ENCODE data around the gene OTULIN.

Gene OTULIN

DNA sequence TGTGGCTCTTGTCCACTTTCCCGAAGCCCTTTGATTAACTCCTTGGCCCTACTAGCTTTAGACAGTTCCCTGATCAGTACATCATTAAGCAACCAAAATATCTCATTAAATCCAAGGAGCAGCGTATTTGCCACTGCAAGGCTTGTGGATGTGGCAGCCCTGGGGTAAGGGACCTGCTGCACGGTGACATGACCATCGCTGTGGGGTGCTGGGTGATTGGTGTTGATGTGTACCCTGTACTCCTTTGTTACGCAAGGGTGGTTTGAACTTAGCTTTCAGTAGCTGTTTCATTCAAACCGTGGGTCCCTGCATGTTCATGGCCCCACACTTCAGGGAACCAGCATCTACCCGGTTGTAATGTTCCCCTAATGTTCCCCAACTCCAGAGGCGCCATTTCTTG lies 41.0 kb downstream of the OTULIN start:
- Histone ChIP-seq H3K9me3 (ENCODE audit: severe bottlenecking) (no peaks in the 10 kb centered on the region), H3K4me3 (ENCODE audit: low read depth, low read length) (no peak overlapping the region), H3K27ac (no peak overlapping the region), H3K36me3 (peaks cover 70% of the 10 kb centered on the region), H3K27me3 (ENCODE audit: insufficient read depth, low read depth, severe bottlenecking) (no peaks in the 10 kb centered on the region)
- no peak for DNase-seq
- TF ChIP-seq, protein P1, sequence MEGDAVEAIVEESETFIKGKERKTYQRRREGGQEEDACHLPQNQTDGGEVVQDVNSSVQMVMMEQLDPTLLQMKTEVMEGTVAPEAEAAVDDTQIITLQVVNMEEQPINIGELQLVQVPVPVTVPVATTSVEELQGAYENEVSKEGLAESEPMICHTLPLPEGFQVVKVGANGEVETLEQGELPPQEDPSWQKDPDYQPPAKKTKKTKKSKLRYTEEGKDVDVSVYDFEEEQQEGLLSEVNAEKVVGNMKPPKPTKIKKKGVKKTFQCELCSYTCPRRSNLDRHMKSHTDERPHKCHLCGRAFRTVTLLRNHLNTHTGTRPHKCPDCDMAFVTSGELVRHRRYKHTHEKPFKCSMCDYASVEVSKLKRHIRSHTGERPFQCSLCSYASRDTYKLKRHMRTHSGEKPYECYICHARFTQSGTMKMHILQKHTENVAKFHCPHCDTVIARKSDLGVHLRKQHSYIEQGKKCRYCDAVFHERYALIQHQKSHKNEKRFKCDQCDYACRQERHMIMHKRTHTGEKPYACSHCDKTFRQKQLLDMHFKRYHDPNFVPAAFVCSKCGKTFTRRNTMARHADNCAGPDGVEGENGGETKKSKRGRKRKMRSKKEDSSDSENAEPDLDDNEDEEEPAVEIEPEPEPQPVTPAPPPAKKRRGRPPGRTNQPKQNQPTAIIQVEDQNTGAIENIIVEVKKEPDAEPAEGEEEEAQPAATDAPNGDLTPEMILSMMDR (IDR thresholded peaks at IDR 0.05; ENCODE audit: low read depth, low read length): no peak

DNA sequence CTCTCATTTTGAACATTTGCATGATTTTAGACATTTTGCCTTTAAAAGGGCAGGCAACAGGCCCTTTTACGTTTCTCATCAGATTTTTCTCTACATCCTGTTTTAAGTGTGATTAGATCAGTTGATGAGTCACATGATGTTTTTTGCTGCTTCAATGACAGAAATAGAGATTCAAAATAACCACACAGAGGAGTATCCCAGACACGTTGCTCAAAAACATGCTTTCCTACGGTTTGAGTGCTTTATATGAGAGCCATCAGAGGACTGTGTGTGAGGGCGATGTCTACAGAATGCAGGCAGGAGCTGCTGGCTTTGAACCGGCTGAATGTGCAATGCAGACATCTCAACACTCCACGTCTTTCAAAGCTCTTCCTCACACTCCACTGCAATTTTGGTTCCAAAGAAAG lies 42.1 kb downstream of the OTULIN start:
- TF ChIP-seq, protein P1 (IDR thresholded peaks at IDR 0.05; ENCODE audit: low read depth, low read length): no peak
- H3K9me3 ChIP-seq (ENCODE audit: severe bottlenecking): no peaks in the 10 kb centered on the region
- no peak overlapping the region for H3K4me3 ChIP-seq (ENCODE audit: low read depth, low read length)
- peaks cover 81% of the 10 kb centered on the region for H3K36me3 ChIP-seq
- H3K27me3 ChIP-seq (ENCODE audit: insufficient read depth, low read depth, severe bottlenecking): no peaks in the 10 kb centered on the region
- no peak overlapping the region for H3K27ac ChIP-seq
- no peak for DNase-seq

DNA sequence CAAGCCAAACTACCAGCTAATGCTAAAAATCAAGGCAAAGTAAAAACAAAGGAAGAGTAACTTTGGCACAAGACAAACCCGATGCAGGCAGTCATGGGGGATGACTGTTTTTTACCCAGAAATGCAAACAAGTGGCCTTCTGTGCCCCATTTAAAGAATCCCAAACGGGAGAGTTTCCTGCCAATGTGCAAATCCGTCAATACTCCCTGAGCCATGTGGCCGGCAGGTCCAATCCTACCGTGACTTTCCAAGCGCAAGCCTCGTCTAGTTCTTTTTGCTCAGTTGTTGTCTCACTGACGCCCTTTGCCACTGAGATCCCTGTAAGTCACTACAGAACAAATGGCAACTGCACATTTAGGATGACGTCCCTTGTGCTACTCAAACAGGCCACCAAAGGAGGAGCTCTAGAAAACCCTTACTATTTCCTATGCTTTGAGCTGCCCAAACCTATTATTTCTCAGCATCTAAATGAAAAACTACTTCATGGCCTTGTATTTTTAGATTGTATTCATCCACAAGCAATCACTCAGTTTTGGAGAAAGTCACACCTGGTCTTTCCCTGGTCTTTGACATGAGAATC lies 43.4 kb downstream of the OTULIN start:
- H3K36me3 ChIP-seq: peaks cover 84% of the 10 kb centered on the region
- no peaks in the 10 kb centered on the region for H3K27me3 ChIP-seq (ENCODE audit: insufficient read depth, low read depth, severe bottlenecking)
- no peak for DNase-seq
- no peak overlapping the region for H3K27ac ChIP-seq
- no peak overlapping the region for H3K4me3 ChIP-seq (ENCODE audit: low read depth, low read length)
- TF ChIP-seq, protein P1 (IDR thresholded peaks at IDR 0.05; ENCODE audit: low read depth, low read length): no peak
- no peaks in the 10 kb centered on the region for H3K9me3 ChIP-seq (ENCODE audit: severe bottlenecking)

DNA sequence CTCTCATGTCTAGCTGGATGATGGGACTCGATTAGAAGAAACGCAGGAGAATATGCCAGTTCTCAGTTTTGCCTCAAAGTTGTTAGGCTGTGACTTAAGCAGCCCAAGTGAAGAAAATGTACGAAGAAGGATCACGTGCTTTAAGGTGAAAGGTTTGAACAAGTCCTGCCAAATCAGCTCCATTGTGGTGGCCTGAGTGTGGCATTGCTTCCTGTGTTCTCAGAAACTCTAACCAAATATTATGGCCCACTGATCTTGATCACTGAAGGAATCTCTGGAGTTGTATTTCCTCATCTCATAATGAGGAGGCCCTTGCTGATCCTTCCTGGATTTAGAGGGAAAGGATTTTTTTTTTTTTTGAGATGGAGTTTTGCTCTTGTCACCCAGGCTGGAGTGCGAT lies 44.0 kb downstream of the OTULIN start:
- Histone ChIP-seq H3K27me3 (ENCODE audit: insufficient read depth, low read depth, severe bottlenecking) (no peaks in the 10 kb centered on the region), H3K27ac (no peak overlapping the region), H3K4me3 (ENCODE audit: low read depth, low read length) (no peak overlapping the region), H3K9me3 (ENCODE audit: severe bottlenecking) (no peaks in the 10 kb centered on the region), H3K36me3 (peaks cover 90% of the 10 kb centered on the region)
- TF ChIP-seq, protein P1 (IDR thresholded peaks at IDR 0.05; ENCODE audit: low read depth, low read length): no peak
- DNase-seq: no peak

DNA sequence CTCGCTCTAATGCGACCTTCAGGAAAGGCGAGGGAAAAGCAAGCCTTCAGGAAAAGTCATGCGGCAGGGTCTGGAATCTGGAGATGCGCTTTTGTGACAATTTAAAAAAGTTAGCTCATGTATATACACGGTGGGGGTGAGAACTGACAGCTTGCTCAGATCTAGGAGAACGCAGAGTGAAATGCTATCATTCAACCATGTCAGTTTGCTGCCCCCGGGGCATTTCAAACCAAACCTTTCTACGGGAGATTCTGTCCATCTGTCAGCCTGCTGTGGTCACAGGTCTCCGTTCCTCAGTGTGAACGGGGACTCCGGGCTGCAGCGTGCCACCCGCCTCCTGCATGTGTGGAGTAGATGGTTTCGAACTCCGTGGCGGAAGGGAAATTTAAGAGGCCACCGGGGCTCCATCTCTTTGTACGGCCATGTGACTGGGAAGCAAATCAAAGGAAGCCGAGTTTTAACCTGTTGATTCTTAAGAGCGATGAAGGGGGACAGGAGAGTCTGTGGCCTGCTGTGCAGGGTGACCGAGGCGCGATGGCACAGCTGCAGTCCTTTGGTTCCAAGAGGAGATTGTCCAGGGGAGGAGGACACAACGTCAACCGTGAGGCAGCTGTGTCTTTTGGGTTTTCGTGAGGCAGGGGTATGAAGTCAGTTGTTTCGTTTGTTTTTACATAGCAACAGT lies 45.9 kb downstream of the OTULIN start:
- TF ChIP-seq, protein P1 (IDR thresholded peaks at IDR 0.05; ENCODE audit: low read depth, low read length): no peak
- H3K4me3 ChIP-seq (ENCODE audit: low read depth, low read length): no peak overlapping the region
- no peaks in the 10 kb centered on the region for H3K27me3 ChIP-seq (ENCODE audit: insufficient read depth, low read depth, severe bottlenecking)
- peaks cover 93% of the 10 kb centered on the region for H3K36me3 ChIP-seq
- no peaks in the 10 kb centered on the region for H3K9me3 ChIP-seq (ENCODE audit: severe bottlenecking)
- DNase-seq: no peak
- H3K27ac ChIP-seq: no peak overlapping the region

DNA sequence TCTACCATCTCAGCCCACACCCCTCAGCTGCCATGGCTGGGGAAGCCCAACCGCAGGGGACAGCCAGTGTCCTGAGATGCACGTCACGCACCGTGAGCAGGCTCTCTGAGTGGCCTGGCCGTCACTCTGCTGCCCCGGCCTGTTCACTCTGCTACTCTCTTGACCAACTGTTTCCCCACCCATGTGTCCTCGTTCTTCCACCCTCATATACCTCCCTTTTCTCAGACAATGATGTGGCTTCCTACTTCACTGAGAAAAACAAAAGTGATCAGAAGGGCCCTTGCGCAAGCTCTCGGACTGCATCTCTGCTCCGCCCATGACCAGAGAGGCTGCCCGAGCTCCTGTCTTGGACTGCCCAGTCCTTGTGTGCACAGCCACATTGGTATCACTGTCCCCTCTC lies 47.6 kb downstream of the OTULIN start:
- no peak for DNase-seq
- Histone ChIP-seq H3K27me3 (ENCODE audit: insufficient read depth, low read depth, severe bottlenecking) (no peaks in the 10 kb centered on the region), H3K4me3 (ENCODE audit: low read depth, low read length) (no peak overlapping the region), H3K36me3 (peaks cover 99% of the 10 kb centered on the region), H3K27ac (no peak overlapping the region), H3K9me3 (ENCODE audit: severe bottlenecking) (no peaks in the 10 kb centered on the region)
- TF ChIP-seq, protein P1 (IDR thresholded peaks at IDR 0.05; ENCODE audit: low read depth, low read length): no peak

All from WERI-Rb-1 (cell line).